T-helper 2 cell (primary cell): ENCODE data around the gene SLC16A2.
"Not testable (repeated sequence)": the region's sequence is repeated elsewhere in the genome, so short reads cannot be mapped to it uniquely, and the experiment has no call there.

Experiments used
- DNase-seq, 5 experiments: peaks; one replicate each; pipeline versions ENCODE4 v3.0.0 to v3.0.0-alpha.2; 2012 to 2022

SLC16A2 gene

GRCh38 chrX:74448669-74449068 lies 27.4 kb downstream of the SLC16A2 start:
- no peak for DNase-seq

- DNase-seq, result peak in 2 of 5 experiments; percentile 3 to 12
These were observed 28.1 kb downstream of the SLC16A2 start for GRCh38 chrX:74449322-74449936.

GRCh38 chrX:74449937-74450330 lies 28.6 kb downstream of the SLC16A2 start:
- no peak for DNase-seq

GRCh38 chrX:74450803-74451449 lies 29.6 kb downstream of the SLC16A2 start:
- peak in 1 of 5 experiments; percentile 11 for DNase-seq

- no peak for DNase-seq
These were observed 30.3 kb downstream of the SLC16A2 start for GRCh38 chrX:74451450-74452198.

GRCh38 chrX:74452199-74452481 lies 30.8 kb downstream of the SLC16A2 start:
- DNase-seq, result no peak

- DNase-seq, result no peak
These were observed 31.9 kb downstream of the SLC16A2 start for GRCh38 chrX:74453178-74453577.

- DNase-seq, result not testable (repeated sequence)
These were observed 32.9 kb downstream of the SLC16A2 start for GRCh38 chrX:74454233-74454632.

GRCh38 chrX:74458736-74459135 lies 37.4 kb downstream of the SLC16A2 start:
- no peak for DNase-seq

GRCh38 chrX:74461384-74461783 lies 40.1 kb downstream of the SLC16A2 start:
- DNase-seq, result no peak

GRCh38 chrX:74464722-74465121 lies 43.4 kb downstream of the SLC16A2 start:
- no peak for DNase-seq

- no peak for DNase-seq
These were observed 44.1 kb downstream of the SLC16A2 start for GRCh38 chrX:74465424-74465823.

GRCh38 chrX:74467656-74468055 lies 46.4 kb downstream of the SLC16A2 start:
- DNase-seq, result no peak

- DNase-seq, result not testable (repeated sequence)
These were observed 51.8 kb downstream of the SLC16A2 start for GRCh38 chrX:74473116-74473515.

- DNase-seq, result no peak
These were observed 69.0 kb downstream of the SLC16A2 start for GRCh38 chrX:74490247-74490646.

GRCh38 chrX:74492720-74493201 lies 71.5 kb downstream of the SLC16A2 start:
- peak in 1 of 5 experiments; percentile 1 for DNase-seq

- no peak for DNase-seq
These were observed 72.5 kb downstream of the SLC16A2 start for GRCh38 chrX:74493806-74494205.

GRCh38 chrX:74498924-74499323 lies 77.6 kb downstream of the SLC16A2 start:
- no peak for DNase-seq

- DNase-seq, result no peak
These were observed 78.8 kb downstream of the SLC16A2 start for GRCh38 chrX:74500067-74500466.

GRCh38 chrX:74500555-74500954 lies 79.3 kb downstream of the SLC16A2 start:
- no peak for DNase-seq

- no peak for DNase-seq
These were observed 84.1 kb downstream of the SLC16A2 start for GRCh38 chrX:74505437-74505836.

GRCh38 chrX:74506317-74507115 lies 85.2 kb downstream of the SLC16A2 start:
- DNase-seq, result no peak

- DNase-seq, result no peak
These were observed 85.9 kb downstream of the SLC16A2 start for GRCh38 chrX:74507191-74507590.
